GF-D8 (cell line): ENCODE data around the gene GUCY1A2.

Experiments
- DNase-seq: peaks from one replicate; lab custom pipeline; 2025; lab: John Stamatoyannopoulos, UW

The GUCY1A2 gene

DNA sequence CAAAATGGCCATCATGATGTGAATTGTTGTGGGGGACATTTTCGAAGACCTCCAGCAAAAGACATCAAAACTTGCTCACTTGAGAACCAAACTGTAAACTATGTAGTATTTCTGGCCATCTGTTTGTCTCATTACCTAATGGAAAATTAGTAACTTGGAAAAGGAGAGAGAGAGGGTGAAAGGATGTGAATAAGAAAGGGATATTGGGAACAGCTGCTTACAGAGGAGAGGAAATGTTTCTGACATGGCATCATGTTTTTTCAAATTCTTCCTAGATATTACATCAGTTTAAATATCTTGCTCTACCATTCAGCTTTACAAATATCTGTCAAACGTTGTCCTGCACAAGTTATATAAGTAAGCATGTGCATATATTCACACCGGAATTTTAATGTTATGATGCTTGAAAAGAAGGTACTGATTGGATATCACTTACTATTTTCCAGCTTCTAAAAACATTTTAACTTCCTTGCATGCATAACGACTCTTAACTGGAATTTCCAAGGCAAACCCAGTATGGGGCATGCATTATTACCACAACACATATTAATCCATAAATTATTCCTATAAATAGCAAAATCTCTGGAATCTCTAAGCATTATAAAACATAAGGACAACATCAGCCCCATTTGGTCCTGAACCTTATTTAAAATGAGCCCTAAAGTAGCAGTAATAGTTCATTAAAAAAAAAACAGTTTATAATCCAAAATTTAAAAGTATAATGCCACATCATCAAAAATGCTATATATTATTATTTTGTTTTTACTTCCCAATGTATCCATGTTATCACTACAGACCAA, 20.0 kb downstream of the GUCY1A2 start:
- no peak for DNase-seq

DNA sequence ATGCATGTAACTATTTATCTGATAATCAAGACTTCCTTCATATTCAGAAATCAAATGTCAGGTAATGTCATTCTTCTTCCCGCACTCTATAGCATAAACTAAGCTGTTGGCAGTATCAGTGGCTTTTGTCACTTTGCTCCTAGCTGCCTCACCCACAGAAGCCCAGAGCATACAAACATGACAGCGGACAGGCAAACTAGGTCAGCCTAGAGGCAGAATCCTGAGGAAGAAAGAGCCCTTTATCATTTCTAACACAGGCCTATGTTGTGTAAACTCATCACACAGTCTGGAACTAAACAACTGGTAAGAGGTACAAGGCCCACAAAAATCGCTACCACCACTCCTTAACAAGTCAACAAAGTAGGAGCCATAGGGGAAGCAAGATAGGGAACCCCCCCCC, 21.0 kb downstream of the GUCY1A2 start:
- no peak for DNase-seq

DNA sequence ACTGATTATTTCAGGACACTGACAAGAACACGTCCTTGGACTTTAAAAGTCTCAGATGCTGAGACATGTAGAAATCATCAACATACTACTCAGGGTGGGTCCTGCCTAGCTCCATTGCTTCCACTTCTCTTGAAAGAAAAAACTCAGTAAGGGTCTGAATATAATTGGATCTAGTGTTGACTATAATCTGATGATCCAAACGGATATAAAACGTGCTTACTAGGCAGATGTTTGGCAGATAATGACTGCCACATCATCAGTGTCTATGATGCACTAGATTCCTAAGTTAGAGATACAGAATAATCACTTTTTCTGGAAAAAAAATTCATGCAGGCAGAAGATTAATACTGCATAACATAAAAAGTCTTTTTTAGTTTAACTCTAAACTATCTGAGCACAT, 21.6 kb downstream of the GUCY1A2 start:
- DNase-seq, result no peak

DNA sequence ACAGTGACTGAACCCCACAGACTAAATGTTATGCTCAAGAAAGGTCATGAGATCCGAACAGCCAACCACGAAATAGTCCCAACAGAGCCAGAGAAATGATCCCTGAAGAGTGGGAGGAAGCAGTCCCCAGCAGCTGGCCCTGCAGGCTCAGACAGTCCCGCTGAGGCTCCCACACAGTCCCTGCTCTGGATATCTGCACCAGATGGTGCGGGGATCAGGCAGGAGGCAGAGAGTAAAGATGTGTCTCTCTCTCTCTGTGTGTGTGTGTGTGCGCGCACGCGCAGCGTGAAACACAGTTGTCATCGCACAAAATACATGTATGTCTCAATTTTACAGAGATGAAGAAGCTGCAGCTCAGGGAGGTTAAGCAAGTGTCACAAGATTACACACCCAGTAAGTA, 27.9 kb downstream of the GUCY1A2 start:
- no peak for DNase-seq

DNA sequence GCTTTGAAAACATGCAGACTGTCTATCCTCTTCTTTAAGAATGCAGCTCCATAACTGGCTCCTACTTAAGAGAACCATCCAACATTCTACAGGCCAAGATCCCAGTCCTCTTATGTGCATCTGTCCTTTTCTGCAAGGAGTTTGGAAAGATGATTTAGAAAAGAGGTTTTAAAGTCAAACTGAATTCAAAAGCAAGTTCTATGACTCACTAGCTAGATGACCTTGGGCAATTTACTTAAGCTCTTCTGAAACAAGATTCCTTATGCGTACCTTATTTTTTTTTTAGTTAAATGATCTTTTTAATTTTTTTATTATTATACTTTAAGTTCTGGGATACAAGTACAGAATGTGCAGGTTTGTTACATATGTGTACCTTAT, 29.2 kb downstream of the GUCY1A2 start:
- no peak for DNase-seq

DNA sequence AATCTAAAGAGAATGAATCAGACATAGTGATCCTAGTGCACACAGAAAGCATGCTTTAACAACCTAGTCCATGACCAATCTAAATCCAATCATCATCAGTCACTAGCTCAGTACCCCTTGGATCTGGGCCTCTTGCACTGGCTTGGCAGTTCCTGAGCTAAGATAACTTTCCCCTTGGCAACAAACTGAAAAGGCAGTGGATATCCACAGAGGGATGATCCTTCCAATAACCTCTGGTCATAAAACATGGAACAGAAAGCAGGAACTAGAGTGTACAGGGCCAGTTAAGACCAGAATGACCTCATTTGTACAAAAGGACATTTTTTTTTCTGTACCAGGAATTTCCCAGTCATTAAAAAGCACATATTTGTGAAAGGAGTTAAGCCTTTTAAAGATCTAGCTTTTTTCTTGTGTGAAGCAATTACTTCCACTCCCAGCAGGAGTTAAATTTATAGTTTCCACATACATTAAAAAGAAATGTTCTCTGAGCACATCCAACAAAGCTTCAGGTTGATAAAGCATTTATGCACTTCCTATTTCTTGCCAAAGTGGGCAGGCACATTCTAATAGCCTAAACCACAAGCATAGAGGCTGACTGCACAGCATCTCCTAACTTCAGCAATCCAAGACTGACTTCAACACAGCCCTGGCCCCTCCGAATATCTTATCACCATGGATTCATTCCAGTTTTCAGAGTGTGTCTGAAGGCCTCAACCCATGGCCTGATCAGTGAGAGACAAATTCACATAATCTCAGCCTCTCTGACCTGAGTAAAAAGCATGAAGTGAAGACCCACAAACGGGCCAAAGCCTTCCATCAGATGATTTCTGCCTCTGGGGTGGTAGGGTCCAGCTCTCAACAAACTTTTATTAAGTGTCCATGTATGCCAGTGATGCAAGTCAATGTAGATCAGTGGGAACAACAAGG, 29.9 kb downstream of the GUCY1A2 start:
- DNase-seq, result no peak

DNA sequence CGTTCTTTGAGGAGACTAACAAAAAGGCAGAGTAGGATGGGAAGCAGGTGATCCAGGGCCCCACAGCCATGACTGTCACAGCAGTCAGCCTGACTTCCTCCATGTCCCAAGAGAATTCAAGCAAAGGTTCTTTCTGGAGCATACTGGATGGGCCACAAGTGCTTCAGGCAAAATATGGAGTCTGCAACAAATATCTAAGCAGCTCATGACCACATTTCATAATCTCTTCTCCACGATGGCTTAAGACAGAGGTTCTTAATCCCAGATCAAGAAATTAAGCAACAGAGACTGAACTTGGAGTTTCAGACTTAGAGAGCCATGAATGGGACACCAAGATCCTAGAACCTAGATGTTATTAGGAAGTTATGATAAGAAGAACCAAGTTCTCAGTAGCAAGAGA, 31.6 kb downstream of the GUCY1A2 start:
- no peak for DNase-seq

DNA sequence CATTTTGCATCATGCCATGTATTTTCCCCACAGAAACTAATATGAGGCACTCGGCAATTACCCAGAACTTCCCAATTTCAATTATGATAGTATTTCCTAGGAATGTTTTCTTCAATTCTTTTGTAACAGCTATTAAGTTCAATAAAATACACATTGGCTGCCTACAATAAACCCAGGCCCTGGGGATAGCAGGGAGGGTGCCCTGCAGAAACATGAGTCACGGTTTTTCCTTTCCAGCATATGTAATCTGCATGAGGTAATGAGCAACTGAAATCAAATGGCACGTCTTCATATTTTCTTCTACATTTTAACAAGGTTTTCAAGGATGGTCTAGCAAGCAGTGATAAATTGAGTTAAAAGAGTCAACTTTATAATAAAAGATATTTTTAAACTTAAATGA, 32.0 kb downstream of the GUCY1A2 start:
- DNase-seq, result no peak

DNA sequence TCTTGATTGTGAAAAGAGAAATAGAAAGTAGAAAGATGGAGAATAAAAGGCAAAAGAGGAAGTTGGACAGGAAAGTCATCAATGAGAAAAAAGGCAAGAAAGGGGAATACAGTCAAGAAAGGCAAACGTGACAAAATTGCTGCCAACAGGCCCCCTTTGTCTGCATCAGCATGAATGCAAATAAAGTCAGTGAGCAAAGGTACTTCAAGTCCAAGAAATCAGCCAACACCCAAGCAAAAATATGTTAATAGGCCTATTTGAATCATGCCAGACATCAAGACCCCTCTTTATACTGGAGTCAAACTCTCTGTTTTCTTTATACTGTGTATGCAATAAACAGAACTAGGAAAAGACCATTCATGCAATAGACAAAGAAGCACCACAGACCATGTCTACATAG, 34.3 kb downstream of the GUCY1A2 start:
- no peak for DNase-seq

DNA sequence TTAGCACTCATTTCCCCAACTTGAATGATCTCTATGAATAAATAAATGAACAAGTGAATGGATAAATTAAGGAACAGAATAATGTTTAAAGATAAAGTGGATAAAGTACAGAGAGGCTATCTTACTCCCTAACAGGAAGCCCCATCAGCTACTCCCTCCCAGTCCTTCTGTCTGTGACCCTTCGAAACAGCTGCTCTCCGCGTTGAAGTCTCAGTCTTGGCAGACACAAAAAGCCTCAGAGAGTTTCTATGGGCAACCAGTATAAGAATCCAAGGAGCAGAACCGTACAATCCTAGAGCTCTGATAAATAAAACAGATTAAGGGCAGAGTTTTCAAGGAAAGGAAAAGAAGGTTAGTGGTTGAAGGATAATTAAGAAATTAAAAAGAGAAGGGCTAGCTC, 35.0 kb downstream of the GUCY1A2 start:
- DNase-seq, result no peak

DNA sequence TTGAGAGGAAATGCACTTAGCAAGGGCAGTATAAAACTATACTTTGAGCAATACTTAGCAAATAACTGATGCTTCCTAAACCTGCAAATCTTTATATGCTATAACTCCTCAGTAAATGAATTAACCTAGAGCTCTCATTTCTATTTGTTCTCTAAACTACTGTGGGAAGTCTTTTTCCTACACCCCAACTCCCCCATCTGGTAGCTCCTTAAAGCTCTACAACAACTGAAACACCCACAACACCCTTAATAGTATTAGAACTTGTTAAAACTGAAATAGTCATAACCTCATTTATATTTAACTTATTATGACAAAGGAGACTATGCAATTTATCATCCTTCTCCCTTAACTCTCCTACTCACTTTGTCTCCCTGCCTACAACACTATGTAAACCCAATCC, 43.4 kb downstream of the GUCY1A2 start:
- no peak for DNase-seq

DNA sequence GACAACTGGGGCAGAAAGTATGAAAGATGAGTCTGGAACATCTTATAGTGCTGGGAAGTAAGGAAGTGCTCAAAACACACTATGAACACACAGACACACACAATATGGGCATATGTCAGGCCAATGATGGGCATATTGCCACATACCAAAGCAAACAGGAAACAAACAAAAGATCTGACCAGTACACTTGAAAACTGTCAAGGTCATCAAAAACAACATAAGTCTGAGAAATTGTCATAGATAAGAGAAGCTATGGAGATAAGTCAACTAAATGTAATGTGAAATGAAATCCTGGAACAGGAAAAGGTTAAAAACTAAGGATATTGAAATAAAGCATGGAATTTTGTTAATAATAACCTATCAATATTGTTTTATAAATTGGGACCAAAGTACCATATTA, 46.4 kb downstream of the GUCY1A2 start:
- no peak for DNase-seq

DNA sequence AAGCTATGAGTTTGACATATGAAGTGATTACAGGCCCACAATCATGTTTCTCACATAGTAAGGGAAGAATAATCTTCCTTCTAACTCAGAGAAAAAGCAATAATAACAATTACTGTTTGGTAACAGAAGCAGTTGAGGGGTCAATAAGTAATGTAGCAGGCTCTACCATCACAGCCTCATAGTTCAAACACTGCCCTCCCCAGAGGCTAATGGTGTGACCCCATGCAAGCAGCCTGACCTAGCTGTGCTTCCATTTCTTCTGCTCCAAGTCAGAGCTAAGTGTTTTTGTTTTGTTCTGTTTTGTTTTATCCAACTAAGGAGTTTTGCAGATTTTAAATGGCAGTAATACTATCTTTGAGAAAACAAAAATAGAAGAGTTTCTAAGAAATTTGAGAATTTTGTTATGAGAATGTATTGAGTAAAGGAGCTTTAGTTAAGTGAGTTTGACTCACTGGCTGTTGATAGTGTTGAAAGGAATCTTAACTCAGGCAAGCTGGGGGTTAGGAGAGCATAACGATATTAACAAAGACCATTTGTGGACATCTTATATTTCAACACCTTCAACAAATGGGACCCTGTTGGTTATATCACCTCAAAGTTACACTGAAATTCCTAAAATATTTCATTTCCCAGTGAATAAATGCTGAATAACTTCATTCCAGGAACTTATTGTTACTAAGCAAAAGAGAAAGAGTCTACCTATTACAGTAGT, 48.5 kb downstream of the GUCY1A2 start:
- DNase-seq, result no peak

DNA sequence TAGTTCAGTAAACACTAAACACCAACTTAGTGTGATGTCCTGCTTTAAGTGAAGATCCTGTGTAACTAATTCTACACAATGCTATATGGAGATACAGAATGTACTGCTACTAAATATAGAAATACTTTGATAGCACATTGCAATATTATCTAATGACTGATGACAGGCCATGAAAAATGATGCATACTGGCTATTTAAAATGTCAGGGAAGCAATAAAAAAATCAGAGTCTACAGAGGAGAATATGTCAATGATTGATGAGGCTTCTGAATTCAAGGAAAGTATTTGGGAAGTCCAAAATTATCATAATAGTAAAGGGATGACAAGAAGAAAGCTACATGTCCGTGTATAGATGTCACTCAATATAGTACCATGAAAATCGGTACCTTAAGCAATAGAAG, 55.3 kb downstream of the GUCY1A2 start:
- no peak for DNase-seq

DNA sequence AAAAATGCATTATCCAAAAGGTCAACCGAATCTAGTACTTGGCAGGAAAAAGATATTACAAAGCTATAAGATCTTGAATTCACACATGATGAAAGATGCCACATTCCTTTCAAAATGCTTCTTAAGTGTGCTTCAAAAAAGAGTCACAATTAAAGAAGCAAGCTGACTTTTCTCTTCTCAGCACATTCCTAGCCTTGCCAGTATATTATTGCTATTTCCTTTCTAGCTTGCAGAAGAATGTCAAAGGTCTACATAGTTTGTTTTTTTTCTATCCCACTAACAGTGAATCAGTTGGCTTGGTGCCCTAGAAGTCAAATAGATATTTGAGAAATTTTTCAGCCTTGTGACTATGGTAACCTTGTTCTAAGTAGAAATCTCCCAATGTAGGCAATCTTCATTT, 56.8 kb downstream of the GUCY1A2 start:
- DNase-seq, result no peak

DNA sequence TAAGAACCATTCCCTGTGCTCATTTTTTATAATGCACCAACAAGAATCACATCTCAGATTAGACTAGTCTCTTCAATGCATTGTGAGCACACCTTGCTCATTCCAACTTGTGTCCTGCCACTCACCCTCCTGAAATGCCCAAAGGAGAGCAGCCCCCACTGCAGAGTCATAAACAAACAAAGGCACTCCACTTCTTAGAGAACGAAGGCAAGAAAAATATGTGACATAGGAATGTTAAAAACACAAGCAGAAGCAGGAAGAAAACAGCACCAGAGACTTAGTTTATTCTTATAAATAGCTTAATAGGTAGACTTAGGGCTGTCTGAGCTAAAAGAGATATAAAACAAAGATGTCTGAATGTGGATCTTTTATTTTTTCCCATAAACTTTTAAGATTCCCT, 57.2 kb downstream of the GUCY1A2 start:
- DNase-seq, result no peak

DNA sequence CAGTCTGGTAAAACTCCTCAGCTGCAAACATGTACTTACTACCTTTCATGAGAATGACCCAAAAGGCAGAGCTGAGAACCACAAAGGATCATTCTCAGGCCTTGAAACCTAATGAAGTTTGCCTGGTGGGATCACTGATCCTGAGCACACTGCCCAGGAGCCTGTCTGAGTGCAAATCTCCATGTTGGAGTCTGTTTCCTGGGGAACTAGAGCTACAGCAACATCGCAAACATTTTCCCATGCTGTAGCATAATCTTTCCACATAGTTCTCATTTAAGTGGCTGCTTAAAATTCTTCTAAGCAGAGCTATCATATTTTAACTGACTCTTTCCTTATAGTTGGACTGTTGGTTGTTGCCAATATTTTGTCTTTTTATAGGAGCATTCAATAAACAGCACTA, 58.5 kb downstream of the GUCY1A2 start:
- no peak for DNase-seq

DNA sequence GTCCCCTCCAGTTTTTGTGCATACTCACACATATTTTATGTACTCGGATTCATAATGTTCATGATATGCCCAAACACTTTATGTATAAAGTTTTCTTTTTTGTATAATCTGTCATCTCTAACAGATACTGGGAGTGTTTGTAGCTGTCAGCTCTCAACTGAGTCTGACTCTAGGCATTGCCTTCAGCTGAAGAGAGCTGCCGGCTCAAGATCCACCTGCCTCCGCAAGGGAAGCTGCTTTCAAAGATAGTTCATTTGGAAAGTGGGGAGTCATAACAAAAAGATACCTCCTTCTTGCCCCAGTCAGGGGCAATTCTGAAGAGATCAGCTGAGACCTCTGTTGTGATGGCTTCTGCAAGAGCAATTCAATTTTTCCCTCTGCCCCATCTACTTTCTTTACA, 58.9 kb downstream of the GUCY1A2 start:
- no peak for DNase-seq

DNA sequence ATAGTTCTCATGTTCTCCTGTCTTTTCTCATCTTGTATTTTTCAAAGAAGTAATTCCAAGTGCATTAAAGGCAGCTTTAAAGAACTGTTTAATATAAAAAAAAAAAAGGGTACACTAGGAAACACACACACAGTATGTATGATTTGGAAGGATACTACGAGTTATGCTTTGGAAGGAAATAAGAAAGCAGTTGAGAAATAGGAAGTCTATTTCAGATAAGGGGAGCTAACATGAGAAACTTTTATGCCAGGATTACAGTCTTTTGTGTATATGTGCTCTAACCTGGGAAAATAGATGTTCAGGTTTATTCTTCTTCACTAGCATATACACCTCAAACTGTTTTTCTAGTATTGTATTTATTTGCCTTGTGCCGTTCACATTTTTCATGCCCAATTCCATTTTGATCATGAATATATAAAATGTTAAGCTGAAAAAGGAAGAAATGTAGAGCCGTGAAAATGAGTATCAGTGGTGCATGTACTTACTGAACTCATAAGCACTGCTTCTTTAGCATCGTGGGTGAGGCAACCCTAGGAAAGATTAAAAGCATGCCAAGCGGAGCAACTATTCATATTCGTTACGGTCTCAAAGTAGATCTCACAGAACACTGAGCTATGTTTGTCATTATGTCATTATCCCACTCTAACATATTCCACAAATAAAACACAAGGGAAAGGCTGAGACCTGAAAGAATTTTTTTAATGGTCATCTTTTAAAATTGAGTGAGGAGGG, 59.6 kb downstream of the GUCY1A2 start:
- no peak for DNase-seq

DNA sequence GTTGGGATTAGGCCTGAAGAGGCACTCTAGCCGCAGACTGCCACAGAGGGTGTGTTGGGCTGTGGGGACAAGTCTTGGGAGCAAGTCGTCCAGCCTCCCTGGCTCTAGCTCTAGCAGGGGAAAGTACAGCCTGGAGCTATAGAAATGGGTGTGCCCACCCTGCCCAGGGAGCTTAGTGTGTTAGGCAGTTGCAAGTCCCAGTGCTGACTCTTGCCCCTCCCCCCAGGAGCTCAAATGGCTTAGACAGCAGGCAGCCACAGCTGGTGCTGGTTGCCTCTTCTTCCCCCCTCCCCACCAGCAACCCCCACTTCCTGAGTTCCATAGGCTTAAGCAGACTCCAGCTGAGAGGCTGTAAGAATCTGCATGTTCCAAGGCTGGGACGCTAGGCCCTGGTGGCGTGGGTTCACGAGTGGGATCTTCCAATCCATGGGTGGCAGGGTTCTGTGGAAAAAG, 61.2 kb downstream of the GUCY1A2 start:
- DNase-seq, result no peak

DNA sequence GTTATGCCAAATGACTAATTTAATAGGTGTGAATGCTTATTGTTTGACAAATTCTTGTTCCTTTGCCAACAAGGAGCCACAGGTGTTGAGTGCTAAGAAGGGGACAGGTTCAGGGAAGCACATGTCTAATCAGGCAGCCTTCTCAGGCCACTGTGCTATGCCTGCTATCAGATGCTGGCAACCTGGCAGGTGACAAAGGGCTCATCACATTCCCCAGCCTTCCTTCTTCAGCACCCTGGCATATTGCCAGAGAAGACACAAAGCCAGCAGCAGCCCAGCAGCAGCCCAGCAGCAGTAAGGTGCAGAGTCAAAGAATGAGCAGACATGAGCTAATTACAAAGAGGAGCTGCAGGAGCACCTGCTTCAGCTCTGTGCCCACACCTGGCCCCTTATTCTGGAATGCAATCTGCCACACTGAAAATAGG, 68.2 kb downstream of the GUCY1A2 start:
- no peak for DNase-seq

DNA sequence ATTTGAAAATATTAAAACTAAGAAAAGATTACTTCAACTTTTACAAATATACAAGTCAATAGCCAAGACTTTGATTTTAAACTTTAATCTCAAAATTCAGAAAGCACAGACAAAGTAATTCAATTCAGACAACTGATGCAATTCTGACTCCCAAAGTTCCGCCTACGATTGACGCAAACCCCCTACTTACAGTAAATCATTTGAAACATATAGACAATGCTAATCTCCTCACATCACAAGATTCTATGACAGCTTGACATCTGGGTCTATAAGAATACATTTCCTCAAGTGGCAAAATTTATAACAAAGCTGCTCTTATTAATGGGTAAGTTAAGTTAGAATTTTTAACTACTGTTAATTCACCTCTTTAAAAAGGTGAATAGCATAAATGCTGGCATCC, 75.2 kb downstream of the GUCY1A2 start:
- no peak for DNase-seq
